ENCODE results near the gene MDM4. TPM values are rescaled to one million over a fixed set of nuclear protein-coding genes. Genes with fewer than 3 reads are reported as not detected.

MDM4 gene
- total RNA-seq, 1 experiment from 2014 or later: 174 TPM

GRCh38 chr1:204495078-204495753 lies 21.0 kb upstream of the MDM4 start:
- intact Hi-C loops (cut with micrococcal nuclease): loop anchor here (2.0 kb wide), 1 partner anchor 56 kb away; no protein-coding TSS in a partner anchor
- no TSS peak for BruUV-seq (replicated peaks)
- DNase-seq (ENCODE audit: unreplicated experiment): no peak
- ChIA-PET CTCF (interaction anchor here (0.6 to 20.9 kb wide), 18 partner anchors 9 to 1138 kb away, joined by 3 to 1125 read pairs (median 7); no protein-coding TSS in a partner anchor), POLR2A (interaction anchor here (0.6 to 11.8 kb wide), 26 partner anchors 9 to 333 kb away, joined by 3 to 253 read pairs (median 12); partner anchors contain the start of genes MDM4 and PPP1R15B)
- peak overlapping the region; percentile 24 for H3K27ac Mint-ChIP-seq (ENCODE audit: low read depth, unreplicated experiment)
- peaks cover 26% of the 10 kb centered on the region for H3K4me1 Mint-ChIP-seq (ENCODE audit: insufficient read depth, unreplicated experiment)
- peak overlapping the region; percentile 86 for H3K4me3 Mint-ChIP-seq (ENCODE audit: unreplicated experiment)
- peaks cover 37% of the 10 kb centered on the region for H3K27me3 Mint-ChIP-seq (ENCODE audit: insufficient read depth, unreplicated experiment)
- TF ChIP-seq, protein P1, sequence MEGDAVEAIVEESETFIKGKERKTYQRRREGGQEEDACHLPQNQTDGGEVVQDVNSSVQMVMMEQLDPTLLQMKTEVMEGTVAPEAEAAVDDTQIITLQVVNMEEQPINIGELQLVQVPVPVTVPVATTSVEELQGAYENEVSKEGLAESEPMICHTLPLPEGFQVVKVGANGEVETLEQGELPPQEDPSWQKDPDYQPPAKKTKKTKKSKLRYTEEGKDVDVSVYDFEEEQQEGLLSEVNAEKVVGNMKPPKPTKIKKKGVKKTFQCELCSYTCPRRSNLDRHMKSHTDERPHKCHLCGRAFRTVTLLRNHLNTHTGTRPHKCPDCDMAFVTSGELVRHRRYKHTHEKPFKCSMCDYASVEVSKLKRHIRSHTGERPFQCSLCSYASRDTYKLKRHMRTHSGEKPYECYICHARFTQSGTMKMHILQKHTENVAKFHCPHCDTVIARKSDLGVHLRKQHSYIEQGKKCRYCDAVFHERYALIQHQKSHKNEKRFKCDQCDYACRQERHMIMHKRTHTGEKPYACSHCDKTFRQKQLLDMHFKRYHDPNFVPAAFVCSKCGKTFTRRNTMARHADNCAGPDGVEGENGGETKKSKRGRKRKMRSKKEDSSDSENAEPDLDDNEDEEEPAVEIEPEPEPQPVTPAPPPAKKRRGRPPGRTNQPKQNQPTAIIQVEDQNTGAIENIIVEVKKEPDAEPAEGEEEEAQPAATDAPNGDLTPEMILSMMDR (IDR thresholded peaks at IDR 0.05; ENCODE audit: unreplicated experiment): no peak
- no peaks in the 10 kb centered on the region for H3K9me3 Mint-ChIP-seq (ENCODE audit: unreplicated experiment)
- no peaks in the 10 kb centered on the region for H3K36me3 Mint-ChIP-seq (ENCODE audit: insufficient read depth, unreplicated experiment)

- Mint-ChIP-seq H3K36me3 (ENCODE audit: insufficient read depth, unreplicated experiment) (no peaks in the 10 kb centered on the region), H3K27me3 (ENCODE audit: insufficient read depth, unreplicated experiment) (peaks cover 37% of the 10 kb centered on the region), H3K4me3 (ENCODE audit: unreplicated experiment) (peak overlapping the region; percentile 86), H3K9me3 (ENCODE audit: unreplicated experiment) (no peaks in the 10 kb centered on the region), H3K27ac (ENCODE audit: low read depth, unreplicated experiment) (no peak overlapping the region), H3K4me1 (ENCODE audit: insufficient read depth, unreplicated experiment) (peaks cover 26% of the 10 kb centered on the region)
- TF ChIP-seq, protein P1 (IDR thresholded peaks at IDR 0.05; ENCODE audit: unreplicated experiment): no peak
- ChIA-PET CTCF (interaction anchor here (0.5 to 20.9 kb wide), 13 partner anchors 9 to 1137 kb away, joined by 3 to 1125 read pairs (median 7); no protein-coding TSS in a partner anchor), POLR2A (interaction anchor here (0.6 to 11.8 kb wide), 16 partner anchors 8 to 332 kb away, joined by 3 to 253 read pairs (median 44); partner anchors contain the start of genes MDM4 and PPP1R15B)
- intact Hi-C loops (cut with micrococcal nuclease): loop anchor here (2.0 kb wide), 1 partner anchor 57 kb away; no protein-coding TSS in a partner anchor
- no TSS peak for BruUV-seq (replicated peaks)
- DNase-seq (ENCODE audit: unreplicated experiment): no peak
Observed at GRCh38 chr1:204495777-204496176, 20.4 kb upstream of the MDM4 start.

DNA sequence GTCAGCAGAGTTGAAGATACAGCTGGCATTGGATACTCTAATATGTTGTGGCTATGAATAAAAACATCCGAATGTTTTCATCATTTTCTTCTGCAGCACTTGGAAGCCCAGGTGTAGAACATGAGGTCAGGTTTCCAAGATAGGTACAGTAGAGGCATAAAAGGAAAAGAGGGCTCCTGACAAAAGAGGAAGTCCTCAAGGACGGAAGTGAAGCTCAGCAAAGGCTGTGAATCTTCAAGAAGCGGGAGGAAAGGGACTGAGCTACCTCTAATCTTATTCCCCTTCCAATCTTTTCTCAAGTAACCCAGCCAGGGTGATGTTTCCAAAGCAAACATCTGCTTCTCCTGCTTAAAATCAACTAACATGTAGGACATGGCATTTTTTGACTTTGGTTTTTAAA lies 17.2 kb upstream of the MDM4 start:
- H3K9me3 Mint-ChIP-seq (ENCODE audit: unreplicated experiment): no peaks in the 10 kb centered on the region

More for the DNA sequence above, 17.2 kb upstream of the MDM4 start:
- H3K36me3 Mint-ChIP-seq (ENCODE audit: insufficient read depth, unreplicated experiment): no peaks in the 10 kb centered on the region
- TF ChIP-seq, protein P1 (IDR thresholded peaks at IDR 0.05; ENCODE audit: unreplicated experiment): no peak
- DNase-seq (ENCODE audit: unreplicated experiment): no peak
- ChIA-PET POLR2A (interaction anchor here (0.6 to 11.8 kb wide), 4 partner anchors 9 to 750 kb away, joined by 3 to 253 read pairs (median 143); partner anchors contain the start of gene PPP1R15B), CTCF (interaction anchor here (0.6 to 20.9 kb wide), 9 partner anchors 9 to 1241 kb away, joined by 3 to 1125 read pairs (median 4); no protein-coding TSS in a partner anchor)
- peaks cover 11% of the 10 kb centered on the region for H3K4me1 Mint-ChIP-seq (ENCODE audit: insufficient read depth, unreplicated experiment)
- peaks cover 26% of the 10 kb centered on the region for H3K27me3 Mint-ChIP-seq (ENCODE audit: insufficient read depth, unreplicated experiment)
- no peak overlapping the region for H3K4me3 Mint-ChIP-seq (ENCODE audit: unreplicated experiment)
- intact Hi-C loops (cut with micrococcal nuclease): no loop called here
- H3K27ac Mint-ChIP-seq (ENCODE audit: low read depth, unreplicated experiment): no peak overlapping the region
- BruUV-seq (replicated peaks): no TSS peak
